Fibroblast of the aortic adventitia (primary cell): Measurements from ENCODE around the gene SMIM30. TPM values are rescaled to one million over a fixed set of nuclear protein-coding genes. Genes with fewer than 3 reads are reported as not detected.
"Not testable (repeated sequence)": the region's sequence is repeated elsewhere in the genome, so short reads cannot be mapped to it uniquely, and the experiment has no call there.

Source experiments
- DNase-seq: peaks from one replicate; pipeline ENCODE4 v3.0.0-alpha.2; 2010; ENCODE audit warnings: low read depth
- H3K4me3 ChIP-seq: 2 replicates; pipeline ENCODE4 v1.5.1; 2011; ENCODE audit warnings: low read depth, mild to moderate bottlenecking, control low read depth, low read length, moderate library complexity
- CTCF ChIP-seq: IDR thresholded peaks from 2 replicates; pipeline ENCODE4 v1.5.1; 2011; ENCODE audit warnings: mild to moderate bottlenecking, low read length, control low read depth, inconsistent platforms; ENCODE audit not compliant: insufficient read depth
- total RNA-seq: library from RNA; depleted of rRNA; stranded (reverse); fragments of >200 nt; gene quantifications from 2 replicates; pipeline ENCODE4 v1.2.3, GENCODE V29; 2012; ENCODE audit warnings: low replicate concordance

The SMIM30 gene, protein sequence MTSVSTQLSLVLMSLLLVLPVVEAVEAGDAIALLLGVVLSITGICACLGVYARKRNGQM
- 25.3 and 124 TPM in 2 replicates for total RNA-seq

- peak; percentile 90 for DNase-seq
- TF ChIP-seq CTCF = no peak
- peak within 1 kb of the TSS; percentile 78 for H3K4me3 ChIP-seq
Measured at GRCh38 chr7:113118074-113118959, at the start of gene SMIM30. TSS of gene SMIM30 (minus strand) at chr7:113118554. CDS start at chr7:113117578, 976 bp downstream.

DNA sequence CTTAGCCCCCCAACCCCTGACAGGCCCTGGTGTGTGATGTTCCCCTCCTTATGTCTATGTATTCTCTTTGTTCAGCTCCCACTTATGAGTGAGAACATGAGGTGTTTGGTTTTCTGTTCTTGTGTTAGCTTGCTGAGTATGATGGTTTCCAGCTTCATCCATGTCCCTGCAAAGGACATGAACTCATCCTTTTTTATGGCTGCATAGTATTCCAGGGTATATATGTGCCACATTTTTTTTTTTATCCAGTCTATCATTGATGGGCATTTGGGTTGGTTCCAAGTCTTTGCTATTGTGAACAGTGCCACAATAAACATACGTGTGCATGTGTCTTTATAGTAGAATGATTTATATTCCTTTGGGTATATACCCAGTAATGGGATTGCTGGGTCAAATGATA lies 47.8 kb upstream of the SMIM30 start:
- not testable (repeated sequence) for DNase-seq, H3K4me3 ChIP-seq

- DNase-seq = no peak
- no peak for TF ChIP-seq CTCF
- no peak overlapping the region for H3K4me3 ChIP-seq
Measured at GRCh38 chr7:113161050-113161449, 42.7 kb upstream of the SMIM30 start.

GRCh38 chr7:113159746-113160339 lies 41.5 kb upstream of the SMIM30 start:
- TF ChIP-seq CTCF = peak; percentile 80
- no peak overlapping the region for H3K4me3 ChIP-seq
- peak; percentile 56 for DNase-seq

GRCh38 chr7:113158756-113159155 lies 40.4 kb upstream of the SMIM30 start:
- H3K4me3 ChIP-seq = no peak overlapping the region
- no peak for DNase-seq
- TF ChIP-seq CTCF = no peak

- TF ChIP-seq CTCF = no peak
- no peak overlapping the region for H3K4me3 ChIP-seq
- DNase-seq = no peak
Measured at GRCh38 chr7:113154117-113154516, 35.8 kb upstream of the SMIM30 start.

GRCh38 chr7:113144817-113145216 lies 26.5 kb upstream of the SMIM30 start:
- no peak for DNase-seq
- no peak overlapping the region for H3K4me3 ChIP-seq
- no peak for TF ChIP-seq CTCF
